DOHH2 (cell line): Measurements from ENCODE around the gene SNX9.

Experiments used
- CTCF ChIP-seq: fragments of 200-600 bp; sonication (generic); IDR thresholded peaks from one replicate; pipeline ENCODE4 v1.5.1; 2014; ENCODE audit warnings: antibody characterized with exemption, mild to moderate bottlenecking, low read depth, low read length; ENCODE audit not compliant: poor library complexity, severe bottlenecking
- EZH2phosphoT487 ChIP-seq: fragments of 200-600 bp; sonication (generic); IDR thresholded peaks from 2 replicates; pipeline ENCODE4 v1.6.1; 2017; ENCODE audit warnings: borderline replicate concordance, mild to moderate bottlenecking, antibody characterized with exemption, low read length, moderate library complexity, mixed read lengths

GRCh38 chr6:157868835-157869234 lies 45.8 kb downstream of the SNX9 start:
- TF ChIP-seq CTCF (no peak), EZH2phosphoT487 (no peak)
